NOMO-1 treated with dmso at 0.1 percent for 144 hours (cell line): Measurements from ENCODE around the gene RHOXF2B.
"Not testable (repeated sequence)": the region's sequence is repeated elsewhere in the genome, so short reads cannot be mapped to it uniquely, and the experiment has no call there.

ENCODE experiments used
- DNase-seq: peaks from one replicate; lab custom pipeline; 2025; ENCODE audit not compliant: unreplicated experiment; lab: John Stamatoyannopoulos, UW

The RHOXF2B gene

GRCh38 chrX:120077590-120077989 is at the start of gene RHOXF2B:
TSS of gene RHOXF2B (minus strand) at chrX:120077690. CDS start at chrX:120077552, 138 bp downstream.
- not testable (repeated sequence) for DNase-seq

DNA sequence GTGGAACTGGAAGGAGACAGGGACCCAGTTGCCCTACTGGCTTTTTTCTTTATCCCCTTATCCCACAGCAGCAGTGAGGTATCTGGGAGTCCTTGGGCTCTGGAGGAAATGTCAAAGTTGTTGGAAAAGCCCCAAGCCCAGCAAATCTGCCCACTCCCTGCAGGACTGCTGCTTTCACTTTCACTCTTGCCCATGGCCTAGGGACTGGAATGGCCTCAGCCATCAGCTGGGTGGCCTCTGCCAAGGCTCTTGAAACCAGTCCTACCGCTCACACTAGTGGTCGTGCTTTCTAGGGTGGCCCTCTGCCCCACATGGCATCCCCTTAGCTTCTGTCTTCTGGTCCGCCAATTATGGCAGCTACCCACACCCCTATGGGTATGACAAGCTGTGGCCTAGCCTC is 48.0 kb upstream of the RHOXF2B start:
- no peak for DNase-seq

GRCh38 chrX:120120223-120120622 is 42.7 kb upstream of the RHOXF2B start:
- DNase-seq, result no peak

- DNase-seq, result no peak
Measured at GRCh38 chrX:120115438-120115963, 38.0 kb upstream of the RHOXF2B start, which contains the start of gene RHOXF1. TSS of gene RHOXF1 (minus strand) at chrX:120115913. CDS start at chrX:120115862, 51 bp downstream.

DNA sequence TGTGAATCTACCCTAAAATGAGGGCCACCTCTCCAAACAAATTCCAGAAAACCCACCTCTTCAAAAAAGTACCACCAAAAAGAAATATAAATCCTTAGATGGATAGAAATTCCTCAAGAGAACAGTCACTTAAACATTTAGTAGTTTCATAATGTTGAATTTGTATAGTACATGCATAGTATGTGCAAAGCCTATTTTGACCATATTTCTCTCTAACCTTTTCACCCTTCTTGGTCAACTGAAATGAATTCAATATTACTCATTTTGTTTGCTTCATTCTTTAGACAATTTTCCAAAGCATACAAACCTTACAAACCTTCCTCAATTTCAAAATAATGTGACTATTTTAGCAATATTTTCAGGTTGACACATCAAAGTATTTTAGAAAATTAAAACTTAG is 34.1 kb upstream of the RHOXF2B start:
- no peak for DNase-seq

GRCh38 chrX:120109378-120109777 is 31.9 kb upstream of the RHOXF2B start:
- no peak for DNase-seq

DNA sequence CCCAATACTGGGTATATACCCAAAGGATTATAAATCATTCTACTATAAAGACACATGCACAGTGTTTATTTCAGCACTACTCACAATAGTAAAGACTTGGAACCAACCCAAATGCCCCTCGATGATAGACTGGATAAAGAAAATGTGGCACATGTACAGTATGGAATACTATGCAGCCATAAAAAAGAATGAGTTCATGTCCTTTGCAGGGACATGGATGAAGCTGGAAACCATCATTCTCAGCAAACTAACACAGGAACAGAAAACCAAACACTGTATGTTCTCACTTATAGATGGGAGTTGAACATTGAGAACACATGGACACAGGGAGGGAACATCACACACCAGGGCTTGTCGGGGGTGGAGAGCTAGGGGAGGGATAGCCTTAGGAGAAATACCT is 27.2 kb upstream of the RHOXF2B start:
- DNase-seq, result not testable (repeated sequence)

DNA sequence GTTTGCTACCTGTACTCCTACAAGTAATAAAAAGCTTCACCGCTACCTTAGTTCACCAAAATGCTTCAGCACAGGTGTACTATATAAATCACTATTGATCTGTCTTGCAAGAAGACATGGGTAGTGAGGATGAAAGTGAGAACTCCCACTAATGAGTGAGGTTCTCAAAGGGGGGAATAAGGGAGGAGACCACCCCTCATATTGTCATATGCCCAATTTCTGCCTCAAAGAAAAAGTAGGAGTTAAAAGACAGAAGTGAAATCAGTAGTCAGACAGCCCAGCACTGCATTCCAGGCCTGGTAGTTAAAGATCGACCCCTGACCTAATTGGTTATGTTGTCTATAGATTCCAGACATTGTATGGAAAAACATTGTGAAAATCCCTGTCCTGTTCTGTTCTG is 23.6 kb upstream of the RHOXF2B start:
- not testable (repeated sequence) for DNase-seq

DNA sequence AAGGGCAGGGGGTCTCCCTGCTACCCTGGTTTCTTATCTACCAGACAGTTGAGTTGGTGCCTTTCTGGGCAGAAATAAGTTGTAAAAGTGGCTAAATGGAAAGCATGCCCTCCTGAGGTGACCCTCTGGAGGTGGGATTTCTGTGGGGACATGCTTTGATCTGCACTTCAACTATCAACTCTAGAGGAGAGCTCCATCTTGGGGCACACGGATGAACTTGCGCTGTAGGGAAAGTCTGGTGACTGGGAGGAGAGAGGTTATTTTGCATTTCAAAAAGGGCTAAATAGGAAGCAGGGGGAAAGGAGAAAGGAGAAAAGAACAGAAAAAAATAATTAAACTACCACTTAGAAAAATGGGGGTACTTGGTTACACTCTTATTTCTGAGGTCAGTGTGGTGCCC is 12.7 kb upstream of the RHOXF2B start:
- no peak for DNase-seq

GRCh38 chrX:120087289-120088017 is 10.0 kb upstream of the RHOXF2B start:
- no peak for DNase-seq

- not testable (repeated sequence) for DNase-seq
Measured at GRCh38 chrX:120085553-120086185, 8.2 kb upstream of the RHOXF2B start.

DNA sequence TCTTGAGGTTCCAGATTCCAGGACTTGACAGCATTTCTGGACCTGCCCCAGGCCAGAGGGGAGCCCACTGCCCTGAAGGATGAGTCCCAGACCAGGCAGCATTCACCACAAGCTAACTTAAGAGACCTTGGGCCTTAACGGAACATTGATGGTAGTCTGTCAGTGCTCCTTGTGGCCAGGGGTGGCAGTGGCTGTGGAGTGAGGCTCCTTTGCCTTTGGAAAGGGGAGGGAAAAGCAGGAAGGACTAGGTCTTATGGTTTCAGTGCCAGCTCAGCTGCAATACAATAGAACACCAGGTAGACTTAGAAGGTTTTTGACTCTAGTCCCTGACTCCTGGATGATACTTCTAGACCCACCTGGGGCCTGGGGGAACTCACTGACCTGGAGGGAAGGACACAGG is 11.3 kb downstream of the RHOXF2B start:
- not testable (repeated sequence) for DNase-seq

DNA sequence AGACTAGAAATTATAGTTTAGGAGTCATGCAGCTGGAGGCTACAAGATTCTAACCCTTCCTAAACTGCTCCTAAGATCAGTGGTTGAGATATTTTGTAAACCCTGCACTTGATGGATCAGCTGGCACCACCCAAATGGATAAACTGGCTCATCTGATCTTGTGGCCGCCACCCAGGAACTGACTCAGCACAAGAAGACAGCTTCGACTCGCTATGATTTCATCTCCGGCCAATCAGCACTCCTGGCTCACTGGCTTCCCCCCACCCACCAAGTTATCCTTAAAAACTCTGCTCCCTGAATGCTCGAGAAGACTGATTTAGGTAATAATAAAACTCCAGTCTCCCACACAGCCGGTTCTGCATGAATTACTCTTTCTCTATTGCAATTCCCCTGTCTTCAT is 34.8 kb downstream of the RHOXF2B start:
- DNase-seq, result not testable (repeated sequence)

DNA sequence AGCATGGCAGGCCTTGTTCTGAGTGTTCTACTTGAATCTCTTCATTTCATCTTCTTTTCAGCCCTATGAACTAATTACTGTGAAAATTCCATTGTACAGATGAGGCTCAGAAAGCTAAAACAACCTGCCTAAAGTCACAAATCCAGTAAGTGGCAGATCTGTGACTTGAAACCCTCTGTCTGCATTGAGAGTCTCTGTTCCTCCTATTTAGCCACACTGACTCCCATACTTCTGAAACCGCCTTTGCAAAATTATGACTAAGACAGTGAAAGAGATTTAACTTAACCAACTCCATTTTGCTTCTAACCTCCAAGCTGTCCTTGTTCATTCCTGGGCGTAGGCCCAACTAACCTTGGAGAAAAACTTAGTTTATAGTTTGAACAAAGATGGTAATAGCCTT is 35.2 kb downstream of the RHOXF2B start:
- not testable (repeated sequence) for DNase-seq

DNA sequence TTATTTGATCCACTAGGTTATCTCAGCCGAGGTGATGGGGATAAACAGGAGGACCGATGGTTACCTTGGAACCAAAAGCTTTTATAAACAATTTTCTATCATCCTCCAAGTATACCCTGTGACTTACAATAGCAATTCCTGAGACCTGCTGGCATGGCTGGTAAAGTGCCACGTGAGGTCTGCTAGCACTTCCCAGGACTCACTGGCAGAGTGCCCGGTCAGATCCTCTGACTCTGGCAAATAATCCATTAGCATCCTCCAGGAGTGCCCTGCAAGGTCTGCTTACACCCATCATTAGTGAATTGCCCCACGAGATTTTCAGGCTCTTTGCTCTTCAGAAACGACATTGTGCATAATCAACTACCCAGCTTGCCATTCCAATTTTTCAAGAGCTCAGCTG is 37.3 kb downstream of the RHOXF2B start:
- not testable (repeated sequence) for DNase-seq

DNA sequence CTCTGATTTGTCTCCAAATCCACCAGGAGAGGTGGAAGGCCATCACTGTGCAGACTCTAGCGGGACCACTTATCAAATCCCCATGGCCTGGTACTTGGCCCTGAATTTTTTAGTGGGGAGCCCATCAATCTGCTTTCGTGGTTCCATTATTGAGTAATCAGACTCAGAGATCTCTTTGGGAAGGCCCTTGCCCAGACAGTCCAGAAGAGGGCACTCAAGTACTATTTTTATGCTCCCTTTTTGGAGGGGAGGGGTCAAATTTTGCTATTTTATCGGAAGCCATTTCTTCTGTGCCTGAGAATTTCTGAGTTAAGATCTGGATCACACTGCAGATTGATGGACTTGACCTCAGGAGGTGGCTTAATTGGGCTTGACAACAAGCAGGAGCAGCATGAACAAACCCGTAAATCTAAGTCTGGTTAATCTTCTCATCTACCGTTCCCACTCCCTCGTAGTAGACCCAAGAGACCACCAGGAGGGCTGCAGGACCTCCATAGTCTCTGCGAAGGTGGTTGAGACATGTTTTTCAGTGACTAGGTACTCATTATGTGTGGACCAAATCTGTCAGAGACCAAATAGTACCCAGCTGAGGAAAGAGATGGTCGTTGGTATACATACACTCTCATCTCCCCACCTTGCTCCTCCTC is 38.3 kb downstream of the RHOXF2B start:
- not testable (repeated sequence) for DNase-seq

DNA sequence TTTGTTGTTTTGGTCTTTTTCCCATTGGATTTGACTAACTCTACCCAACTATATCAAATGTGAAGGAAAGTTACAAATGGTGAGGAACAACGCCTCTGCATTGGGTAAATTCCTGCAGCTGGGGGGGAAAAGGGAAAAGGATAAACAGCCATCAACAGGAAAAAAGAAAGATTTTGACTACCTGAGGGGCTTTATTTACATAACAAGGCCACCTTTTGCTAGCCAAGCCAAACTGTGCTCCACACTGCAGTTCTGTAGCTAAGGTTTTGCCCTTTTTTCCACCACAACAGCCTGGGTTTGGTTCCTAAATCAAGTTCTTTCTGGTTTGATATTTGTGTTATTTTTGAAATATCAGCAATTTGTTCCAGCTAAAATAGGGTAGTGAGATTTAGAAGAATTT is 40.8 kb downstream of the RHOXF2B start:
- DNase-seq, result no peak

DNA sequence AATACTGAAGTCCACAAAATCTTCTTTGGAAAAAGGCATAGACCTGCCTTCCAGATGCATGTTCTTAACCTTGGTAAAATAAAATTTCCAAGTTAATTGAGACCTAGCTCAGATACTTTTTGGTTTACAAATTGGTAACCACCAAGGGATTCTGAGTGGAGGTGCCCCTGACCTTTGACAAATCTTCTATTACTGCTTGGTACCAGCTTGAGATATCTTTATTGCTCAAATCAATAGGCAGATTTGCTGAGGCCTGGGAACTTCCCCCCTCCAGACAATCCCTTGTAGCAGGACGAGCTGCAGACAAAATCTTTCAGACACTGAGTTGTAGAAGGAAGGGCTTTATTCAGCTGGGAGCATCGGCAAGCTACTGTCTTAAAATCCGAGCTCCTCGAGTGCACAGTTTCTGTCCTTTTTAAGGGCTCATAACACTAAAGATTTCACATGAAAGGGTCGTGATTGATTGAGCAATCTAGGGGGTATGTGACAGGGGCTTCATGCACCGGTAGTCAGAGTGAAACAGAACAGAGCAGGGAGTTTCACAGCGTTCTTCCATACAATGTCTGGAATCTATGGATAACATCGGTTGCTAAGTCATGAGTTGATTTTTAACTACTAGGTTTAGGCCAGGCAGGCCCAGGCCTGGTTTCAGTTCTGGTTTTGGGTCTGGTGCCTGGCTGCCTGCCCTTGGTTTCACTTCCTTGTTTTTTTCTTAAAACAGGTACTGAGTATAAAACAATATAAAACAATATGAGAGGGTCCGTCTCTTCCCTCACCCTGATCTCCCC is 41.8 kb downstream of the RHOXF2B start:
- peak; percentile 84 for DNase-seq

- DNase-seq, result no peak
Measured at GRCh38 chrX:120029354-120029753, 48.1 kb downstream of the RHOXF2B start.

DNA sequence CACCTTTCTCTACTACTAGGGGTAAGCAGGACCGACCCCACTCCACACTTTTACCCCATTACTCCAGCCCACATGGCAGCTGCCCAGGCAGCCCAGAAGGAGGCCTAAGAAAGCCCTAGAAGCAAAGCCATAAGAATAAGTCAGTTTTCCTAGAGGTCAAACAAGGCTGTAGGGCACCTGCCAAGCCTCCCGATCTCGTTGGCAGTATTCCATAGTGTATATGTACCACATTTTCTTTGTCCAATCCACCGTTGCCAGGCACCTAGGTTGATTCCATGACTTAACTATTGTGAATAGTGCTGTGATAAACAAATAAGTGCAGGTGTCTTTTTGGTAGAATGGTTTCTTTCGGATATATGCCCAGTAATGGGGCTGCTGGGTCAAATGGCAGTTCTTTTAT is 54.2 kb downstream of the RHOXF2B start:
- DNase-seq, result no peak

GRCh38 chrX:120022763-120023162 is 54.7 kb downstream of the RHOXF2B start:
- DNase-seq, result no peak
